ENCODE data around the gene ANO2. TPM values are rescaled to one million over a fixed set of nuclear protein-coding genes. Genes with fewer than 3 reads are reported as not detected.

ANO2 gene
- total and polyA plus RNA-seq, 2 donors (not counting 3 experiments of a cell fraction or from before 2014, with no cell fraction given) = 15.4 to 65.0 TPM

DNA sequence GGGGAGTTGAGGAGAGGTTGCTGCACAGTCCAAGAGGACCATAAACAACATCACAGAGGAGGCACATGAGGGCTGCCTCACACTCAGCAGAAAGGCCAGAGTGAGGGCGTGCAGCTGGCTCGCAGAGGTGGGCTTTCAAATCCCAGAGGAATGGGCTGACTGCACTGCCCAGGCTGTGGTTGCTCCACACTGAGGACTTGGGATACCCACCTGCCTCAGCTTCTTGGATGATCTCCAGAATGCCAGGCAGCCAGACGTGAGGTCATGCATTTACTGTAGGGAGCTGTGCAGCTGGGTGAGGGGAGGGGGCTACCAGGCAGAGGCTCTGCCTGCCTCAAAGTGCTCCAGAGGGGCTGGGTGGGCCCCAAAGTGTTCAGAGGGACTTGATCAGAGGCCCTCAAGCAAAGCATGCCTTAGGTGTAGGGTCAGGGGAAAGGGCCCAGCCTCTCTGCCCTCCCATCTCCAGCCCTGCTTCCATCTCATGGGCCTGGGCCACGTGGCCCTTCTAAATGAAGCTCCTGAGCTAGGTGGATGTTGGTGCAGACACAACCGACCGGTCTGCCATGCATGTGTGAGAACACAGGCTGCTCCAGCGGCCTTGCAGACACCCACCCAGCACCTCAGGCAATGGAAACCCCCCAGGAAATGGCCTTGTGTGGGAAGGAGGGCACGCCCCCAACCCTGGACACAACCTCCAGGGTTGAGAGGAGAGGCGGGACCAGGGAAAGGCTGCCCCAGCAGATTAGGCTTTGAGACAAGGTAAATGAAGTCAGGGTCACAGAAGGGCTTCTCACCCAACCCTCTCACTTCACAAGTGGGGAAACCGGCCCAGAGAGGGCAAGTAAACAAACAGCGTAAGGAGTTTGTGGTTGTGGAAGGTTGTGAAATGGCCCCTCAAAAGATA is 422.4 kb downstream of the ANO2 start:
- H3K36me3 ChIP-seq (ENCODE audit: control insufficient read depth in 2 of 2, extremely low read depth in 1 of 2, insufficient read depth in 2 of 2, low read length in 2 of 2) = no peaks in the 10 kb centered on the region
- intact Hi-C loops (cut with micrococcal nuclease) (no loop called here), dilution Hi-C loops (cut with MboI; ENCODE audit: extremely low pct_ligation_motif_present, low sequenced_read_pairs) (no loop called here)
- DNase-seq (ENCODE audit: low read depth, low spot score) (no peak), FAIRE-seq (no peak)
- no peaks in the 10 kb centered on the region for H3K9me1 ChIP-seq (replicated peaks; ENCODE audit: control insufficient read depth, extremely low read depth, insufficient read depth, low read length)
- TF ChIP-seq, protein P1, sequence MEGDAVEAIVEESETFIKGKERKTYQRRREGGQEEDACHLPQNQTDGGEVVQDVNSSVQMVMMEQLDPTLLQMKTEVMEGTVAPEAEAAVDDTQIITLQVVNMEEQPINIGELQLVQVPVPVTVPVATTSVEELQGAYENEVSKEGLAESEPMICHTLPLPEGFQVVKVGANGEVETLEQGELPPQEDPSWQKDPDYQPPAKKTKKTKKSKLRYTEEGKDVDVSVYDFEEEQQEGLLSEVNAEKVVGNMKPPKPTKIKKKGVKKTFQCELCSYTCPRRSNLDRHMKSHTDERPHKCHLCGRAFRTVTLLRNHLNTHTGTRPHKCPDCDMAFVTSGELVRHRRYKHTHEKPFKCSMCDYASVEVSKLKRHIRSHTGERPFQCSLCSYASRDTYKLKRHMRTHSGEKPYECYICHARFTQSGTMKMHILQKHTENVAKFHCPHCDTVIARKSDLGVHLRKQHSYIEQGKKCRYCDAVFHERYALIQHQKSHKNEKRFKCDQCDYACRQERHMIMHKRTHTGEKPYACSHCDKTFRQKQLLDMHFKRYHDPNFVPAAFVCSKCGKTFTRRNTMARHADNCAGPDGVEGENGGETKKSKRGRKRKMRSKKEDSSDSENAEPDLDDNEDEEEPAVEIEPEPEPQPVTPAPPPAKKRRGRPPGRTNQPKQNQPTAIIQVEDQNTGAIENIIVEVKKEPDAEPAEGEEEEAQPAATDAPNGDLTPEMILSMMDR (IDR thresholded peaks at IDR 0.05; ENCODE audit: extremely low read depth in 1 of 2, insufficient read depth in 1 of 2, low read depth in 1 of 2, low read length in 2 of 2) = no peak
- TF ChIP-seq, protein P2, sequence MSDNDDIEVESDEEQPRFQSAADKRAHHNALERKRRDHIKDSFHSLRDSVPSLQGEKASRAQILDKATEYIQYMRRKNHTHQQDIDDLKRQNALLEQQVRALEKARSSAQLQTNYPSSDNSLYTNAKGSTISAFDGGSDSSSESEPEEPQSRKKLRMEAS (IDR thresholded peaks at IDR 0.05; ENCODE audit: insufficient read depth, insufficient read length) = no peak
- no peak for TF ChIP-seq MYC (IDR thresholded peaks at IDR 0.05; ENCODE audit: low read depth, low read length)
- no peak for TF ChIP-seq POLR2AphosphoS5 (IDR thresholded peaks at IDR 0.05; ENCODE audit: insufficient read depth, low read depth, low read length)
- no peak for TF ChIP-seq FOS (IDR thresholded peaks at IDR 0.05; ENCODE audit: borderline replicate concordance, insufficient read depth, low read length)
- TF ChIP-seq JUN (IDR thresholded peaks at IDR 0.05; ENCODE audit: borderline replicate concordance, insufficient read depth, insufficient read length, low read depth) = no peak
- no peak for TF ChIP-seq GATA2 (IDR thresholded peaks at IDR 0.05; ENCODE audit: insufficient read depth, insufficient read length, low read depth, low read length)
- TF ChIP-seq POLR2A (IDR thresholded peaks at IDR 0.05; ENCODE audit: low read depth, low read length) = no peak
- no peak for TF ChIP-seq EZH2 (IDR thresholded peaks at IDR 0.05; ENCODE audit: borderline replicate concordance, low read depth, low read length, severe bottlenecking)
- H3K9me3 ChIP-seq (replicated peaks; ENCODE audit: control insufficient read depth, insufficient read depth, low read length) = no peaks in the 10 kb centered on the region
- no TSS peak for BruUV-seq (replicated peaks)
- H2AFZ ChIP-seq (ENCODE audit: low read depth, low read length) = no peak overlapping the region
- no peak overlapping the region for H3K9ac ChIP-seq (replicated peaks; ENCODE audit: extremely low read depth, insufficient read depth, low read length)
- H3K4me1 ChIP-seq (ENCODE audit: control insufficient read depth, extremely low read depth, insufficient read depth, low read length) = no peaks in the 10 kb centered on the region
- no peak overlapping the region for H3K4me2 ChIP-seq (ENCODE audit: insufficient read depth, low read length)
- ChIA-PET CTCF (no interaction called here), POLR2A (no interaction called here)
- H3K27ac ChIP-seq (ENCODE audit: insufficient read depth, low read depth, low read length) = no peak overlapping the region
- no peaks in the 10 kb centered on the region for H4K20me1 ChIP-seq (replicated peaks; ENCODE audit: control insufficient read depth, extremely low read depth, insufficient read depth, low read length)
- H3K4me3 ChIP-seq (replicated peaks in 1 of 3; ENCODE audit: insufficient read depth in 1 of 3, low read depth in 1 of 3, low read length in 3 of 3) = no peak overlapping the region
- H3K79me2 ChIP-seq (ENCODE audit: control insufficient read depth, insufficient read depth, low read length) = no peaks in the 10 kb centered on the region
- H3K27me3 ChIP-seq (ENCODE audit: control insufficient read depth in 2 of 2, insufficient read depth in 2 of 2, low read length in 2 of 2) = peaks cover 2% of the 10 kb centered on the region in 2 experiments
